GM06990 (cell line): ENCODE results near the gene TSPAN9.

ENCODE experiments used
- DNase-seq: peaks from one replicate; pipeline ENCODE4 v3.0.0-alpha.2; 2011; ENCODE audit not compliant: insufficient read length; ENCODE audit errors: extremely low read depth
- H3K27me3 ChIP-seq: replicated peaks from 2 replicates; pipeline ENCODE4 v1.6.0; 2011; ENCODE audit warnings: low read length; ENCODE audit not compliant: control insufficient read depth, insufficient read depth
- H3K36me3 ChIP-seq: 2 replicates; pipeline ENCODE4 v1.5.1; 2011; ENCODE audit warnings: low read length; ENCODE audit not compliant: control insufficient read depth, insufficient read depth
- H3K4me3 ChIP-seq: replicated peaks from 2 replicates; pipeline ENCODE4 v1.5.1; 2011; ENCODE audit warnings: low read depth, mild to moderate bottlenecking, control low read depth, low read length
- TF ChIP-seq, protein P1 (sequence below): IDR thresholded peaks from 2 replicates; pipeline ENCODE4 v1.5.1; 2011; ENCODE audit warnings: low read length, control low read depth, mild to moderate bottlenecking, inconsistent platforms; ENCODE audit not compliant: insufficient read depth, poor library complexity, severe bottlenecking

TSPAN9 gene

DNA sequence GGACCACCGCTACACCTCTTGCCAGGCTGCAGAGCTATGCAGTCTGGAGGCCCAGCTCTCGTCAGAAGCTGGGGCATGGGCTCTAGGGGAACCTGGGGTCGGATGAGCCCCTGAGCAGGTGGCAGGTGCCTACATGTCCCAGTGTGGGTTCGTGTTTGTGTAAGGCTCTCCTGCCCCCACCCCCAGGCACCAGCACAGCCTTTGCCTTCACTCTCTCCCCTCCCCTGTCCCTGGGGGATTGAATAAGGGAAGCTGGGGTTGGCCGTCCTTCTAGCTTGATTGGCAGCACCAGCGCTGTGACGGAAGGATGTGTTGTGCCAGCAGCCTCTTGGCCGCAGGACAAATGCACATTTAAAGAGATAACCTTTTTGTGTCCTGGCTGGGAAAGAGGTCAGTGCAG, 34.8 kb upstream of the TSPAN9 start:
- Histone ChIP-seq H3K4me3 (no peak overlapping the region), H3K27me3 (no peaks in the 10 kb centered on the region), H3K36me3 (no peaks in the 10 kb centered on the region)
- TF ChIP-seq, protein P1, sequence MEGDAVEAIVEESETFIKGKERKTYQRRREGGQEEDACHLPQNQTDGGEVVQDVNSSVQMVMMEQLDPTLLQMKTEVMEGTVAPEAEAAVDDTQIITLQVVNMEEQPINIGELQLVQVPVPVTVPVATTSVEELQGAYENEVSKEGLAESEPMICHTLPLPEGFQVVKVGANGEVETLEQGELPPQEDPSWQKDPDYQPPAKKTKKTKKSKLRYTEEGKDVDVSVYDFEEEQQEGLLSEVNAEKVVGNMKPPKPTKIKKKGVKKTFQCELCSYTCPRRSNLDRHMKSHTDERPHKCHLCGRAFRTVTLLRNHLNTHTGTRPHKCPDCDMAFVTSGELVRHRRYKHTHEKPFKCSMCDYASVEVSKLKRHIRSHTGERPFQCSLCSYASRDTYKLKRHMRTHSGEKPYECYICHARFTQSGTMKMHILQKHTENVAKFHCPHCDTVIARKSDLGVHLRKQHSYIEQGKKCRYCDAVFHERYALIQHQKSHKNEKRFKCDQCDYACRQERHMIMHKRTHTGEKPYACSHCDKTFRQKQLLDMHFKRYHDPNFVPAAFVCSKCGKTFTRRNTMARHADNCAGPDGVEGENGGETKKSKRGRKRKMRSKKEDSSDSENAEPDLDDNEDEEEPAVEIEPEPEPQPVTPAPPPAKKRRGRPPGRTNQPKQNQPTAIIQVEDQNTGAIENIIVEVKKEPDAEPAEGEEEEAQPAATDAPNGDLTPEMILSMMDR, result no peak
- DNase-seq, result no peak

DNA sequence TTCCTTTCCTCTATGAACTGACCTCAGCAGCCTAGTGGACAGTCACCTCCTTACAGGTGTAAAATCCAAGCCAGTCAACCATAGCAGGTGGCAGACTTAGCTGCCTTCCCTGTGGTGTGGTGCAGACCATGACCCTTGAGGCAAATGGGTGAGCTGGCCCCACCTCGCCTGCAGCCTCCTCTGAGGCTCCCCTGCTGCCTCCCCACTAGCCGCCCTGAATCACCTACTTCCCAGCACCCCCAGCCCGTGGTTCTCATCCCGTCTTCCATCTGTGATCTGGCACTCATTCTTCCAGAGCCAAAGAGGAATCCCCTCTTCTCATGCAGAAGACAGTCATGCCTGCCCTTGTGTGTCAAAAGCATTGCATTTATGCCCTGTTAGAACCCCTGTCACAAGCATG, 34.4 kb upstream of the TSPAN9 start:
- DNase-seq, result no peak
- TF ChIP-seq, protein P1, result no peak
- Histone ChIP-seq H3K36me3 (no peaks in the 10 kb centered on the region), H3K4me3 (no peak overlapping the region), H3K27me3 (no peaks in the 10 kb centered on the region)

DNA sequence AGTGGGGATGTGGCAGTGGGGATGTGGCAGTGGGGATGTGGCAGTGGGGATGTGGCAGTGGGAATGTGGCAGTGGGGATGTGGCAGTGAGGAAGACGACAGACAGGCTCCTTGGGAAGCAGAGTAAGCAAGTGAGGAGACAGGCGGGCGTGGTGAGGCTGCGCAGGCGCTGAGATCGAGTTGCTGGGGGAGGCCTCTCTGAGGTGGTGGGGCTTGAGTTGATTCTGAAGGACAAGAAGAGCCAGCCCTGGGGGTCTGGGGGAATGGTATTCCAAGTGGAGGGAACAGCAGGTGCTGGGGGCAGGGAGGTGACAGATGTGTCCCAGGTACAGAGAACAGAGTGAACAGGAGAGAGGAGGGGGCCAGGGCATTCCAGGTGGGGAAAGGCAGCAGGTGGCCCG, 33.8 kb upstream of the TSPAN9 start:
- TF ChIP-seq, protein P1, result no peak
- Histone ChIP-seq H3K36me3 (no peaks in the 10 kb centered on the region), H3K27me3 (no peaks in the 10 kb centered on the region), H3K4me3 (no peak overlapping the region)
- no peak for DNase-seq

DNA sequence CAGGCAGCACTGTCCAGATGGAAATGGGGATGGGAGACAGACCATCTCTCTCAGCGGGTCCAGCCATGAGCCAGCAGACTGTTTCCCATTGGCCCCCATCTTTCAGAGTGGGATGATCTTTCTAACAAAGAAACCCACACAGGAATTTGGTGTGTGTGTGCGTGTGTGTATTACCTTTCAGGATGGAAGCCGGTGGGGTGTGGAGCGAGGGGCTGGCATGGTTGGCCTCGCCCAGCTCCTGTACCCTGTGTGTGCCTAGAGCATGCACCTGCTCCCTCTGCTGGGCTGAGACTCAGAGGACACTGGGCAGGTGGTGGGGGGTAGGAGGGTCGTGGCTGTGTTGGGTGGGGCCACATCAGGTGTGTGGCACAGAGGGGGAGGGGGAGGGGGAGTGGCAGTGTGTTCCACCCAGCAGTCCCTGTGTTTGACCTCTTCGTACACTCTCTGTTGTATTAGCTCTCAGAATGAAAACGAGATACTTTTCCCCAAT, 33.0 kb upstream of the TSPAN9 start:
- Histone ChIP-seq H3K4me3 (no peak overlapping the region), H3K36me3 (no peaks in the 10 kb centered on the region), H3K27me3 (no peaks in the 10 kb centered on the region)
- TF ChIP-seq, protein P1, result no peak
- DNase-seq, result no peak

DNA sequence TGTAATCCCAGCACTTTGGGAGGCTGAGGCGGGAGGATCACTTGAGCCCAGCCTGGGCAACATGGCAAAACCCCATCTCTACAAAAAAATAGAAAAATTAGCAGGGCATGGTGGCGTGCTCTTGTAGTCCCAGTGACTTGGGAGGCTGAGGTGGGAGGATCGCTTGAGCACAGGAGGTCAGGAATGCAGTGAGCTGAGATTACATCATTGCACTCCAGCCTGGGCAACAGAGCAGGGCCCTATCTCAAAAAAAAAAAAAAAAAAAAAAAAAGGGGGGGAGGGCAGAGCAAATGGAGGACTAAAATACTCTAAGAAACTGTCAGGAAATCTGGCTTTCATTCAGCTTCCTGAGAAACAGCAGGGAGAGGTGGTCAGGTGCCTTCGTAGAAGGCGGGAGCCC, 31.7 kb upstream of the TSPAN9 start:
- H3K4me3 ChIP-seq, result no peak overlapping the region
- no peak for DNase-seq
- TF ChIP-seq, protein P1, result no peak
- H3K36me3 ChIP-seq, result no peaks in the 10 kb centered on the region
- H3K27me3 ChIP-seq, result no peaks in the 10 kb centered on the region; the same call in 1 of the 2 replicates

DNA sequence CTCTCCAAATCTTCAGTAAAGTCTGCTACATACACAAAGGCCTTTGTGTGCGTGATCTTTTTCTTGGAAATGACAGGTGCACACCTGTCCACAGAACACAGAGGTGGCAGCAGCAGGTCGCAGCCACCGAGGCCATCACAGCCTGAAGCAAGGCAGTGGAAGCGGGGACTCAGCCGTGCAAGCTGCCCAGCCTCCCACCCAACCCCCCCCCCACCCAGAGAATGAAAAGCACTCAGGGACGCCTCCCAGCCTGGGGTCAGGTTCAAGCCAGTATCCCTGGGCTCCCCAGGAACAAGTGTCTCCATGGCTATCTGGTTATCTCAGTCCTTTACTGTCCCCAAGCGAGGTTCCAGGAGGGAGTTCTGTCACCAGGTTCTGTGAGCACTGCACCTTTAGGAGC, 31.2 kb upstream of the TSPAN9 start:
- H3K27me3 ChIP-seq, result no peaks in the 10 kb centered on the region; the same call in 1 of the 2 replicates
- TF ChIP-seq, protein P1, result no peak
- no peaks in the 10 kb centered on the region for H3K36me3 ChIP-seq
- H3K4me3 ChIP-seq, result no peak overlapping the region
- DNase-seq, result no peak
